ENCODE data around the gene FTCD. TPM values are rescaled to one million over a fixed set of nuclear protein-coding genes. Genes with fewer than 3 reads are reported as not detected.

The FTCD gene
- total and polyA plus RNA-seq, 9 of the 15 experiments (the other 6 are each of a cell fraction or from before 2014, with no cell fraction given) = 0.11 to 1.6 (median 0.67) TPM; not detected in 5

DNA sequence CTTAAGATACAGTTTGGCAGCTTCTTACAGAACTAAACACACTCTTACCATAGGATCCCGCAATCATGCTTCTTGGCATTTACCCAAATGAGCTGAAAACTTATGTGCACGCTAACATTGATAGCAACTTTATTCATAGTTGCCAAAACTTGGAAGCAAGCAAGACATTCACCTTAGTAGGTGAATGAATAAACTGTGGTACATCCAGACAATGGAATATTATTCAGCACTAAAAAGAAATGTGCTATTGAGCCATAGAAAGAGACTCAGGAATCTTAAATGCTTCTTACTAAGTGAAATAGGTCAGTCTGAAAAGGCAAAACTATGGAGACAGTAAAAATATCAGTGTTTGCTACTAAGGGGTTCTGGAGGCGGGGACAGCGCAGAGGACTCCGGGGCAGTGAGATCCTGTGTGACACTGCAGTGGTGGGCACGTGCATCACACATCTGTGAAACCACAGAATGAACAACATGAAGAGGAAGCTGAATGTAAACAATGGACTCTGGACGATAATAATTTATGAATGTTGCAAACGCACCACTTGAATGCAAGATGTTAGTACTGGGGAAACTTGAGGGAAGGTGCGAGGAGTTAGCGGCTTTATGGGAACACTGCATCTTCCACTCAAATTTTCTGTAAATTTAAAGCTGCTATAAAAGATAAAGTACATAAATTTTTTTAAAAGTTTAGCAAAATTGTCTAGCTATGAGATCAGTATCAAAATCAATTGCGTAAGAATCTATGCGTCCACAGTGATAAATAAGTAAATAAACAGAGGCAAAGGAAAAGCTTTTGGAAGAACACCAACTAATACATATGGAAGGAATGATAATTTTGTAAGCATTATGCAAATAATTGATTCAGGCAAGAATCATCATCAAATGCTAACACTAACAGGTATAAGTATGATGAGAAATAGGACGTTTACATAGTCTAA is 44.3 kb upstream of the FTCD start:
- Histone ChIP-seq H3K79me2 (ENCODE audit: control insufficient read depth, insufficient read depth, low read length) (no peaks in the 10 kb centered on the region), H3K27ac (ENCODE audit: extremely low read depth, low read depth, low read length) (no peak overlapping the region), H3K36me3 (ENCODE audit: control insufficient read depth, insufficient read depth, low read length) (peaks cover 88% of the 10 kb centered on the region), H3K9ac (ENCODE audit: insufficient read depth in 1 of 2, low read depth in 2 of 2, low read length in 2 of 2) (no peak overlapping the region), H3K4me2 (ENCODE audit: insufficient read depth, low read length) (no peak overlapping the region), H3K4me3 (no peak overlapping the region), H3K9me1 (ENCODE audit: control insufficient read depth, insufficient read depth, low read length) (no peaks in the 10 kb centered on the region), H3K9me3 (replicated peaks; ENCODE audit: control insufficient read depth, insufficient read depth, low read depth, low read length) (no peaks in the 10 kb centered on the region), H4K20me1 (replicated peaks; ENCODE audit: control insufficient read depth, insufficient read depth, low read length) (no peaks in the 10 kb centered on the region), H2AFZ (ENCODE audit: low read depth, low read length) (no peak overlapping the region), H3K4me1 (replicated peaks in 1 of 2; ENCODE audit: control insufficient read depth in 2 of 2, insufficient read depth in 2 of 2, low read length in 2 of 2) (peaks cover 0 to 2% of the 10 kb centered on the region in 2 experiments; a peak in 1 of 5 replicates), H3K27me3 (ENCODE audit: control insufficient read depth in 2 of 2, insufficient read depth in 2 of 2, low read length in 2 of 2) (no peaks in the 10 kb centered on the region)
- DNase-seq (ENCODE audit: extremely low read depth in 1 of 4, low spot score in 3 of 4) (no peak), FAIRE-seq (peak; percentile 44), ATAC-seq (no peak)
- in situ Hi-C loops (cut with MboI) = no loop called here
- BruUV-seq (replicated peaks) = no TSS peak
- WGBS (ENCODE audit: insufficient coverage, low coverage, missing lambda C conversion rate) = 77% methylated on average over 13 of the region's 13 CpGs
- intact Hi-C loops (cut with micrococcal nuclease) = no loop called here
- ChIA-PET CTCF (ENCODE audit: low intra/inter-chr PET ratio) (no interaction called here), POLR2A (no interaction called here)
- TF ChIP-seq ETS2 (tag; IDR thresholded peaks at IDR 0.05; ENCODE audit: borderline replicate concordance, poor library complexity, severe bottlenecking) (no peak), CBX5 (IDR thresholded peaks at IDR 0.05; ENCODE audit: borderline replicate concordance, low read depth) (no peak), ZFPM2 (CRISPR knock-in tag; IDR thresholded peaks at IDR 0.05) (no peak), CEBPG (CRISPR knock-in tag; IDR thresholded peaks at IDR 0.05) (no peak), CEBPG (tag; conservative IDR thresholded peaks at IDR 0.05 in 1 of 2, IDR thresholded peaks at IDR 0.05 in 1 of 2) (peak in 1 of 2 experiments; percentile 37; a peak in 1 of 4 replicates), CC2D1A (IDR thresholded peaks at IDR 0.05) (no peak), SMC3 (conservative IDR thresholded peaks at IDR 0.05; ENCODE audit: insufficient read depth, low read depth, low read length) (no peak), HOMEZ (CRISPR knock-in tag; IDR thresholded peaks at IDR 0.05) (no peak), ZNF24 (IDR thresholded peaks at IDR 0.05) (no peak), NUFIP1 (IDR thresholded peaks at IDR 0.05; ENCODE audit: partially characterized antibody) (no peak), PYGO2 (tag; IDR thresholded peaks at IDR 0.05) (no peak), ZNF253 (CRISPR knock-in tag; conservative IDR thresholded peaks at IDR 0.05) (no peak), ERF (CRISPR knock-in tag; IDR thresholded peaks at IDR 0.05) (no peak), CEBPB (tag; IDR thresholded peaks at IDR 0.05) (peak; percentile 58; the same call in 1 of the 2 replicates), BRD4 (IDR thresholded peaks at IDR 0.05) (no peak), CEBPZ (IDR thresholded peaks at IDR 0.05; ENCODE audit: borderline replicate concordance, low read depth, low read length) (no peak)
- TF ChIP-seq, protein P1, sequence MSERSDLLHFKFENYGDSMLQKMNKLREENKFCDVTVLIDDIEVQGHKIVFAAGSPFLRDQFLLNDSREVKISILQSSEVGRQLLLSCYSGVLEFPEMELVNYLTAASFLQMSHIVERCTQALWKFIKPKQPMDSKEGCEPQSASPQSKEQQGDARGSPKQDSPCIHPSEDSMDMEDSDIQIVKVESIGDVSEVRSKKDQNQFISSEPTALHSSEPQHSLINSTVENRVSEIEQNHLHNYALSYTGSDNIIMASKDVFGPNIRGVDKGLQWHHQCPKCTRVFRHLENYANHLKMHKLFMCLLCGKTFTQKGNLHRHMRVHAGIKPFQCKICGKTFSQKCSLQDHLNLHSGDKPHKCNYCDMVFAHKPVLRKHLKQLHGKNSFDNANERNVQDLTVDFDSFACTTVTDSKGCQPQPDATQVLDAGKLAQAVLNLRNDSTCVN (CRISPR knock-in tag; IDR thresholded peaks at IDR 0.05) = no peak
